HG03520 (cell line): Measurements from ENCODE around the gene TWSG1.
"Not testable (repeated sequence)": the region's sequence is repeated elsewhere in the genome, so short reads cannot be mapped to it uniquely, and the experiment has no call there.

Experiments used
- ATAC-seq: cut with Tn5 transposase; IDR thresholded peaks from one replicate; pipeline ENCODE4 v1.9.1; 2021; ENCODE audit warnings: mild to moderate bottlenecking, moderate library complexity; ENCODE audit not compliant: unreplicated experiment

TWSG1 gene

DNA sequence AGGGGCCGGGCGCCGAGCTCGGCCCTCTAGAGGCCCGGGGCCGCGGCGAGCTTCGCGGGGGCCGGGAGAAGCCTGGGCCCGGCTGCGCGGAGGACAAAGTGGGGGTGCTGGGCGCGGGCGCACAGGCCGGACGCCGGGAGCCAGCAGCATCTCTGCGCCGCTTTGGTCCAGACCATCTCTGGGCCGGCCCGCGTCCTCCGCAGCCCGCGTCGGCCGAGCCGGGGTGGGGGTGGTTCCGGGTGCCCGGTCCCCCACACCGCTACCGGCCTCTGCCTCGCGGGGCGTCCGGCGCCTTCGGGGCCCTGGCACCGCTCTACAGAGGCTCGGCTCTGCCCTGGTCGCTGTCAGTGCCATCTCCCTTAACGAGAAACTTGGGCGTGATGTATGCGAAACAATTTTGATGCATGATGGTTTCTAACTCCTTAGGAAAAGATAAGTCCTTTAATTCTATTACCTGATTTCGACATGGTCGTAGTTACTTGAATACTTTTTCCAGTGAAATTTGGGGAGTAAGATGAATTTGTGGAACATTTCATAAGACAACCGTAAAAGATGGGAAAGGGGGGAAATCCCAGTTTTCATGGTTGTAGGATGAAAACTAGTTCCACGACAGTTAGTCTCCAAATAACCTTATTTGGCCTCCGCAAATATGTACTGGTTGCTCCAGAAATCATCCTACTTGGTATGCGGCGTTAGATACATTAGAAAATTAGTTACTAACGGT is 562 bp downstream of the TWSG1 start:
- peak; percentile 47 for ATAC-seq

GRCh38 chr18:9335697-9336045 is 1.1 kb downstream of the TWSG1 start:
- no peak for ATAC-seq

DNA sequence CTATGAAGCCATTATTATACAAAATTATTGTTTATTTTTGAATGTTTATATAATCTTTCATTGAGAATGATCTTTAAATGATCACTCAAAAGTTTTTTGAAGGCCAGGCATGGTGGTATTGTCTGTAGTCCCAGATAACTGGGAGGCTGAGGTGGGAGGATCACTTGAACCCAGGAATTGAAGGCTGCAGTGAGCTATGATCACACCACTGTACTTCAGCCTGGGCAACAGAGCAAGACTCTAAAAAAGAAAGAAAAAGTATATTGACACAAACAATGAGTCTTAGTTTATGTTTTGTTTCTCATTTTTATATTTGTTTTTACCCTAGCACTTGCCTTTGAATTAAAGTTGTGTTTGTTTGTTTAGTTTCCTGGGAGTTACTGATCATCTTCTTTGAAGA is 2.3 kb downstream of the TWSG1 start:
- ATAC-seq: no peak

DNA sequence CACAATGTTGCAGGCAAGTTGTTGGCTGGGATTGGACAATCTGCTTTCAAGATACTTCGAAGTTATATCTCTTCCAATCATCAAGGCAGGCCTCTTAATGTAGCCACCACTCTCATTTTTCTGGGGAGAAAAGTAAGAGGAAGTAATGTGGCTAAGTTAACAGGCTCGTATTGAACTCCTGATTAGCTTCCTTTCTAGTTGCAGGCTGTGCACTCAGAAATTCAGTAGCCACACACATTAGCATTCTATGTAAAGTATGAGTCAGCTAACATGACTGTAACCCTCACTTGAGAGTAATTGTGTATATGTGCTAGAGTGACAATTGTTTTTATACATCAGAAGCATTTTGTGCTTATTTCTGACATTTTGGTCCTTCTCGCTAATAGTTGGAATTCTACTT is 3.3 kb downstream of the TWSG1 start:
- ATAC-seq: no peak

DNA sequence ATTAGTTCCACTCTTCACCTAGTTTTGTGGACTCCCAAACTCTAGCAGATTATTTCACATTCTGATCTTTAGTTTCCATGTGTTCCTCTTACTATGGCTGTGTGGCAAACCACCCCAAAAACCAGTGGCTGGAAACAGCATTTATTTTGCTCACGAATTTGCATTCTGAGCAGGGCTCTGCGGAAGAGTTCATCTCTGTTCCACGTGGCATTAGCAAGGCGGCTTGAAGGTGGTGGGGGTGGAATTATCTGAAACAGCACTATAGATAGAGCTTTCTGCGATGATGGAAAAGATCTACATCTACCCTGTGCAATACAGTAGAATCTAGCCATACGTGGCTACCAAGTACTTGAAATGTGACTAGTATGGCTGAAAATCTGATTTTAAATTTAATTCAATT is 5.9 kb downstream of the TWSG1 start:
- no peak for ATAC-seq

GRCh38 chr18:9343577-9343976 is 9.0 kb downstream of the TWSG1 start:
- no peak for ATAC-seq

DNA sequence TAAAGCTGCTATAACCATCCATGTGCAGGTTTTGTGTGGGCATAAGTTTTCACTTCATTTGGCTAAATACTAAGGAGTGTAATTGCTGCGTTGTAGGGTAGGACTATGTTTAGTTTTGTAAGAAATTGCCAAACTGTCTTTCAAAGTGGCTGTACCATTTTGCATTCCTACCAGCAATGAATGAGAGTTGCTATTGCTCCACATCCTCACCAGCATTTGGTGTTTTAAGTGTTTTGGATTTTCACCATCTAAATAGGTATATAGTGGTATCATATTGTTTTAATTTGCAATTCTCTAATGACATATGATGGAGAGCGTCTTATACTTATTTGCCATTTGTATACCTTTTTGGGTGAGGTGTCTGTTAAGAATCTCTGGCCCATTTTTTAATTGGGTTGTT is 12.2 kb downstream of the TWSG1 start:
- ATAC-seq: no peak

DNA sequence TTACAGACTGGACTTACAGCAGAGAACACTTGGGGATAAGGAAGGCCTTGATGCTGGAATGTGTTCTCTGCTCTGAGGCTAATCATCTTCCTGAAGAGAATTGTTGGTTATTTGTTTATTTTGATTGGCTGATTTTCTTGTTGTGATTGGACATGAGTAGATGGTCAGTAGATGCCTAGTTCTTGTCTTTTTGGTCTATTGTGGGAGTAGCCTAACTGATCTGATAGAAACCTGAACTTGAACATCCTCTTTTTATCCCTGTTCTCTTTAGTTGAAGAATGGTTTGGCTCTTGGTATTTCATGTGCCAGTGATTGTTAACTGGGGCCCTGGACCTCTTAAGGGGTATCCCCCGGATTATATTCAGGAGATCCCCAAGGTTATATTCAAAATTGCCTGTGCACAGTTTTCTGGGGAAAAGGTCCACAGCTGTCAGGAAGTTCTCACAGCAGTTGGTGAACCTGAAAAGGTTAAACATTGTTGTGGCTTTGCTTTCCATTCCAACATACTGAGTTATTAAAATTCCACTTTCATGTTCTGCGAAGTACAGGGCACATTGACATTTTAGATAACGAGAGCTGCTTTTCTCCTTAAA is 13.6 kb downstream of the TWSG1 start:
- no peak for ATAC-seq

- no peak for ATAC-seq
Measured at GRCh38 chr18:9348766-9349165, 14.2 kb downstream of the TWSG1 start.

DNA sequence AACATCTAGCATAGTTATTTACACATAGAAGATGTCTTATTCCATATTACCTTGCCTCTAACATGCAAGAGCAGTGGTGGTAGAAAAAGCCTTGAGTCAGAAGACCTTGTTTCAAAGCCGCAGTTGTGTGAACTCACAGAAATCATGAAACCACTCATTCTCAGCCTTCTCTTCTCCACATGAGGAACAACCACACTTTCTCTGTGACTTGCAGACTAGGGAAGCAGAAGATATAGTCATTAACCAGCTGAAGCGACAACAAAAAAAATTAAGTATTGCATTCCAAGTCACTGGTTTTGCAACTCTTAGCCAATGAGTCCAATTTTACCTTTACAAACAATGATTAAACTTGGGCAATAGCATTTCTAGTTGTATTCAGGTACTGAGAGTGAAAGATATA is 19.0 kb downstream of the TWSG1 start:
- peak; percentile 89 for ATAC-seq

GRCh38 chr18:9354256-9354655 is 19.7 kb downstream of the TWSG1 start:
- ATAC-seq: no peak

- no peak for ATAC-seq
Measured at GRCh38 chr18:9356976-9357375, 22.4 kb downstream of the TWSG1 start.

GRCh38 chr18:9359796-9360195 is 25.2 kb downstream of the TWSG1 start:
- ATAC-seq: no peak

GRCh38 chr18:9361191-9361590 is 26.6 kb downstream of the TWSG1 start:
- ATAC-seq: no peak

DNA sequence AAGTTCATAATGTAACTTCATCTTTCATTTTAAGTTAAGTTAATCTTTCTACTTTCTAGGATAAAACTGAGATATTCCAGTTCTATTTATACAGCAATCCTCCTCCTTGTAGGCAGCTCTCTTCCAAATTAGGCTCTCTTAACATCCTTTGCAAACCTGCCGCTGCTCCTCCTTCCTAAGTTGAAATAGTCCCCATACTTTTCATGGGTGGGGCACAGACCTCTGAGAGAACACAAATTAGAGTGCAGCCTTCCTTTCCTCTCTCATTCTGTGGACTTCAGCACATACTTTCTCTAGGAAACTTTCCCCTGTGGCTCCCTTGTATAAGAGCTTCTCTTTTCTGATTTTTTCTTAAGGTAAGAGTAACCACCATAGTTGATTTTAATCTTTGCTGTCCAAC is 28.3 kb downstream of the TWSG1 start:
- no peak for ATAC-seq

DNA sequence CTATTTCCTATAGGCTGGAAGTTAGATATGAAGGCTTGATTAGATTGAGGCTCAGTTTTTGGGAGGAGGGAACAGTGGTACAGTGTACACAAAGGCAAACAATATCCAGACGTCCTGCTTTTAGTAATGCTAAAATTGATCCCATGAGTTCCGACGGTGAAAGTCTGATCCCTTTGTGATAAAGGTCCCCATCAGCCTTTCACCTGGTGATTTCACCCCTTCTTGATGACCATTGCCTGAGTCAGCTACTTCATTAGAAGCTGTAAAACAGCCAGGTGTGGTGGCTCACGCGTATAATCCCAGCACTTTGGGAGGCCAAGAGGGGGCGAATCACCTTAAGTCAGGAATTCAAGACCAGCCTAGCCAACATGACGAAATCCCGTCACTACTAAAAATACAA is 29.7 kb downstream of the TWSG1 start:
- ATAC-seq: no peak

DNA sequence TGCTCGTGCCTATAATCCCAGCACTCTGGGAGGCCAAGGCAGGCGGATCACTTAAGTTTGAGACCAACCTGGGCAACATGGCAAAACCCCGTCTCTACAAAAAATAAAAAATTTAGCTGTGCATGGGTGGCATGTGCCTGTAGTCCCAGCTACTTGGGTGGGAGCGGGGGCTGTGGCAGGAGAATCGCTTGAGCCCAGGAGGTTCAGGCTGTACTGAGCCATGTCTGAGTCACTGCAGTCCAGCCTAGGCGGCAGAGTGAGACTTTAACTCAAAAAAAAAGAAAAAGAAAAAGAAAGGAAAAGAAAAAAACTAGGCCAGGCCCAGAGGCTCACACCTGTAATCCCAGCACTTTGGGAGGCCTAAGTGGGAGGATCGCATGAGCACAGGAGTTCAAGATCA is 30.8 kb downstream of the TWSG1 start:
- no peak for ATAC-seq

- ATAC-seq: no peak
Measured at GRCh38 chr18:9366126-9366714, 31.6 kb downstream of the TWSG1 start.

- not testable (repeated sequence) for ATAC-seq
Measured at GRCh38 chr18:9373254-9373653, 38.7 kb downstream of the TWSG1 start.

GRCh38 chr18:9379118-9379517 is 44.5 kb downstream of the TWSG1 start:
- no peak for ATAC-seq

DNA sequence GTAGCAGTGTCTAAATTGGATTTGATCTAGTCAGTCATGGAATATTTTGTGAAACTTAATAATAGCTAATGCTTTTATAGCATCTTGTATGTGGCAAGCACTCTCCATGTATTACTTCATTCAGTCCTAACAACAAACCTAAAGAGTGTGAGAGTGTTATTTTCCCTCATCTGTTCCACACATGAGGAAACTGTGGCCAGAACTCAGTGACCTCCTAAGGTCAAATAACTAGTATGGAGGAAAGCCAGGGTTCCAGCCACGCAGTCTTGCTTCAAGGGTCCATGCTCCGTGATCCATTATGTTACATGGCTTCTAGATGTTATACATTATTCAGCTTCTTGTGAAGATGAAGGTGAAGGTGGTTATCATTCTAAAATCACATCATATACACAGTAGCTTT is 45.5 kb downstream of the TWSG1 start:
- no peak for ATAC-seq

DNA sequence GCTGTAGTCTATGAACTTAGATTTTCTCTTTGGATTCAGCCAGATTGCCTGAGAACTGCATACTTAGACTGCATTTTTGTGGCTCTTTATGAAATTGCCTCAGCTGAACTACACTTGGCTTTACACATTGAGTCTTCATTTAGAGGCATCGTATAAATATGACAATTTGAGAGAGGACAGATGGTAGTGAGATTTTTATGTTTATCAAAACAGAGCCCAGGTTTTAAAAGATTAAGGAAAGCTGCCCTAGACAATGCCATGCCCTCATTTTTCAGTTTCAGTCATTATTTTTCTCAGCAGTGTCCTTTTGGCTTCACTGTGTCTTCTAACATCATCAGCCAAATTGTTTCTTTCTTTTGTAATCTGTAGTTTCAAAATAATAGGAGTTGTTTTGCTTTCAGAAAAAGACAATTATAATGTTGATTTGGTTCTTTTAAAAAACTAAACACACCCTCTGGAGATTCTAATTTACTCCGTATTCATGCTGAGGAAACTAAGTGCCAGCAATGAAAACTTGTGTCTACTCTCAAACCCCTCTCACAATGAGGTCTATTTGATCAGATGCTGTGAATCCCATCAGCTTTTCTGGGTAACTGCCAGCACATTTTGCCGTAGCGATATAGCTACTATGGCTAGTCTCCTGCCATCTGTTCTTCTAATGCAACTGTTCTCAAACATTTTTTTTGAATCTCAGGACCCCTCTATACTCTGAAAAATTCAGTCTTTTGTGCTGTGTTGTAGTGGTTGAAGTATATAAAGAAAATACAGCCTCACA is 46.2 kb downstream of the TWSG1 start:
- ATAC-seq: no peak
